Keratinocyte (primary cell): Measurements from ENCODE around the gene SLC7A14. TPM values are rescaled to one million over a fixed set of nuclear protein-coding genes. Genes with fewer than 3 reads are reported as not detected.

Source experiments
- DNase-seq: peaks from one replicate; pipeline ENCODE4 v3.0.0-alpha.2; 2011; ENCODE audit warnings: low read depth, missing footprints, low spot score
- FAIRE-seq: peaks from 2 replicates; lab custom pipeline; 2011; peaks lifted over from hg19 to GRCh38; lab: Jason Lieb, UNC
- H2AFZ ChIP-seq: 2 replicates; pipeline ENCODE4 v1.6.0; 2012; ENCODE audit warnings: low read length, control low read depth, inconsistent platforms; ENCODE audit not compliant: control insufficient read depth
- H3K27ac ChIP-seq: 2 replicates; pipeline ENCODE4 v1.5.1; 2011; ENCODE audit warnings: low read length; ENCODE audit not compliant: control insufficient read depth, insufficient read depth
- H3K27me3 ChIP-seq: 3 replicates; pipeline ENCODE4 v1.6.0; 2011; ENCODE audit warnings: low read length; ENCODE audit not compliant: control insufficient read depth, insufficient read depth; ENCODE audit errors: extremely low read depth
- H3K36me3 ChIP-seq, 2 experiments: 2 replicates in 1 of 2; 3 replicates in 1 of 2; pipeline ENCODE4 v1.5.1; 2011; ENCODE audit warnings: low read length in 2 of 2, mild to moderate bottlenecking in 1 of 2; ENCODE audit not compliant: control insufficient read depth in 2 of 2, insufficient read depth in 2 of 2; ENCODE audit errors: extremely low read depth in 1 of 2
- H3K4me1 ChIP-seq: 3 replicates; pipeline ENCODE4 v1.5.1; 2011; ENCODE audit warnings: low read length; ENCODE audit not compliant: control insufficient read depth, insufficient read depth; ENCODE audit errors: extremely low read depth
- H3K4me2 ChIP-seq: 3 replicates; pipeline ENCODE4 v1.6.0; 2011; ENCODE audit warnings: low read depth, low read length; ENCODE audit not compliant: control insufficient read depth, insufficient read depth; ENCODE audit errors: extremely low read depth
- H3K4me3 ChIP-seq, 3 experiments: fragments of 200-600 bp in 1 of 3; sonication (generic) in 1 of 3; 2 replicates in 2 of 3; 3 replicates in 1 of 3; pipeline ENCODE4 v1.5.1; 2011 to 2016; ENCODE audit warnings: low read length in 3 of 3, mild to moderate bottlenecking in 3 of 3, control low read depth in 2 of 3, inconsistent platforms in 1 of 3, low read depth in 1 of 3, mixed read lengths in 1 of 3, mixed run types in 1 of 3, moderate library complexity in 1 of 3; ENCODE audit not compliant: control insufficient read depth in 2 of 3, insufficient read depth in 2 of 3; ENCODE audit errors: extremely low read depth in 1 of 3
- H3K79me2 ChIP-seq: 2 replicates; pipeline ENCODE4 v1.6.0; 2012; ENCODE audit warnings: low read length; ENCODE audit not compliant: control insufficient read depth, insufficient read depth
- H3K9ac ChIP-seq: 3 replicates; pipeline ENCODE4 v1.6.0; 2011; ENCODE audit warnings: low read length; ENCODE audit not compliant: control insufficient read depth, insufficient read depth; ENCODE audit errors: extremely low read depth
- H3K9me1 ChIP-seq: 3 replicates; pipeline ENCODE4 v1.6.0; 2011; ENCODE audit warnings: low read length; ENCODE audit not compliant: control insufficient read depth, insufficient read depth; ENCODE audit errors: extremely low read depth
- H3K9me3 ChIP-seq: 2 replicates; pipeline ENCODE4 v1.5.1; 2012; ENCODE audit warnings: low read depth, low read length; ENCODE audit not compliant: control insufficient read depth
- H4K20me1 ChIP-seq: 3 replicates; pipeline ENCODE4 v1.6.0; 2011; ENCODE audit warnings: low read length; ENCODE audit not compliant: control insufficient read depth, insufficient read depth; ENCODE audit errors: extremely low read depth
- CTCF ChIP-seq, 3 experiments: IDR thresholded peaks in 1 of 3; conservative IDR thresholded peaks in 1 of 3; optimal IDR thresholded peaks in 1 of 3; 2 replicates in 2 of 3; 3 replicates in 1 of 3; pipeline versions ENCODE3 to v1.5.1; 2011; ENCODE audit warnings: low read length in 3 of 3, mild to moderate bottlenecking in 3 of 3, moderate library complexity in 2 of 3, control low read depth in 1 of 3, inconsistent platforms in 1 of 3; ENCODE audit not compliant: insufficient read depth in 2 of 3; ENCODE audit errors: extremely low read depth in 1 of 3
- EZH2 ChIP-seq: IDR thresholded peaks from one replicate; pipeline ENCODE4 v1.6.1; 2012; ENCODE audit warnings: inconsistent platforms, mild to moderate bottlenecking, low read length, moderate library complexity
- dilution Hi-C: fragments of 300-500 bp; cut with MboI; formaldehyde crosslinking; loops from one replicate; pipeline ENCODE4 v1.7.0; 2020; ENCODE audit warnings: low sequenced_read_pairs; ENCODE audit not compliant: extremely low pct_ligation_motif_present
- polyA plus RNA-seq, 5 experiments: library from polyadenylated mRNA; depleted of rRNA in 3 of 5; stranded (reverse) in 3 of 5; stranded (forward) in 1 of 5; unstranded in 1 of 5; fragments of >200 nt; gene quantifications; 1 replicate in 1 of 5; 2 replicates in 3 of 5; 3 replicates in 1 of 5; pipeline versions ENCODE4 v1.2.1 to v1.2.3, GENCODE V29; 2011 to 2012; ENCODE audit warnings: missing spikeins in 2 of 5, low read depth in 1 of 5, low replicate concordance in 1 of 5

The SLC7A14 gene
- polyA plus RNA-seq, 1 donor (not counting 4 experiments of a cell fraction or from before 2014, with no cell fraction given) = not detected

GRCh38 chr3:170551252-170551651, 34.6 kb downstream of the SLC7A14 start:
- H3K4me3 ChIP-seq = no peak overlapping the region
- no peak overlapping the region for H3K4me2 ChIP-seq
- H3K9me1 ChIP-seq = no peaks in the 10 kb centered on the region
- no peak for FAIRE-seq
- no peaks in the 10 kb centered on the region for H3K9me3 ChIP-seq
- no peak for TF ChIP-seq CTCF (optimal IDR thresholded peaks at IDR 0.05 in 1 of 3, IDR thresholded peaks at IDR 0.05 in 1 of 3, conservative IDR thresholded peaks at IDR 0.05 in 1 of 3; ENCODE audit: extremely low read depth in 1 of 3, insufficient read depth in 2 of 3, low read length in 3 of 3)
- TF ChIP-seq EZH2 = no peak
- H3K79me2 ChIP-seq = no peaks in the 10 kb centered on the region
- H3K27ac ChIP-seq = no peak overlapping the region
- dilution Hi-C loops = no loop called here
- H3K36me3 ChIP-seq = no peaks in the 10 kb centered on the region
- H3K27me3 ChIP-seq = no peaks in the 10 kb centered on the region
- H4K20me1 ChIP-seq = no peaks in the 10 kb centered on the region
- DNase-seq = no peak
- no peak overlapping the region for H2AFZ ChIP-seq
- no peak overlapping the region for H3K9ac ChIP-seq
- H3K4me1 ChIP-seq = no peaks in the 10 kb centered on the region

GRCh38 chr3:170542704-170543103, 43.2 kb downstream of the SLC7A14 start:
- Histone ChIP-seq H3K4me2 (no peak overlapping the region), H3K9me3 (no peaks in the 10 kb centered on the region), H4K20me1 (no peaks in the 10 kb centered on the region), H3K4me1 (no peaks in the 10 kb centered on the region), H3K36me3 (no peaks in the 10 kb centered on the region), H2AFZ (no peak overlapping the region), H3K79me2 (no peaks in the 10 kb centered on the region), H3K9ac (no peak overlapping the region), H3K27ac (no peak overlapping the region), H3K27me3 (no peaks in the 10 kb centered on the region), H3K9me1 (no peaks in the 10 kb centered on the region), H3K4me3 (no peak overlapping the region)
- DNase-seq (no peak), FAIRE-seq (no peak)
- dilution Hi-C loops = no loop called here
- TF ChIP-seq CTCF (optimal IDR thresholded peaks at IDR 0.05 in 1 of 3, IDR thresholded peaks at IDR 0.05 in 1 of 3, conservative IDR thresholded peaks at IDR 0.05 in 1 of 3; ENCODE audit: extremely low read depth in 1 of 3, insufficient read depth in 2 of 3, low read length in 3 of 3) (no peak), EZH2 (no peak)
